ENCODE data around the gene STK26. TPM values are rescaled to one million over a fixed set of nuclear protein-coding genes. Genes with fewer than 3 reads are reported as not detected.
"Not testable (repeated sequence)": the region's sequence is repeated elsewhere in the genome, so short reads cannot be mapped to it uniquely, and the experiment has no call there.

Gene STK26
- total and polyA plus RNA-seq, 4 experiments from 2014 or later: 38.1 to 57.2 (median 45.1) TPM

- Histone ChIP-seq H3K27me3 (ENCODE audit: insufficient read depth, low read length) (no peaks in the 10 kb centered on the region), H3K27ac (ENCODE audit: low read depth, low read length) (no peak overlapping the region), H3K4me1 (ENCODE audit: insufficient read depth, low read length) (no peaks in the 10 kb centered on the region), H3K4me3 (ENCODE audit: low read length in 2 of 2) (no peak overlapping the region), H3K9me3 (ENCODE audit: control insufficient read depth in 1 of 2, low read length in 2 of 2) (no peaks in the 10 kb centered on the region), H3K36me3 (ENCODE audit: insufficient read depth, low read length) (no peaks in the 10 kb centered on the region)
- ChIA-PET POLR2A (ENCODE audit: partially characterized antibody) (no interaction called here), CTCF (ENCODE audit: partially characterized antibody) (interaction anchor here (1.6 kb wide), 1 partner anchor 524 kb away, joined by 6 read pairs; no protein-coding TSS in a partner anchor)
- Mint-ChIP-seq H3K36me3 (no peaks in the 10 kb centered on the region), H3K9me3 (peaks cover 0 to 2% (median 0%) of the 10 kb centered on the region in 8 donors), H3K27me3 (peaks cover 0 to 3% of the 10 kb centered on the region in 2 donors), H3K27ac (no peak overlapping the region), H3K4me3 (no peak overlapping the region), H3K4me1 (peaks cover 0 to 5% (median 2%) of the 10 kb centered on the region in 4 donors)
- DNase-seq: no peak
- intact Hi-C loops (cut with micrococcal nuclease): no loop called here
Observed at GRCh38 chrX:132088864-132089263, 65.8 kb downstream of the STK26 start.

GRCh38 chrX:132090403-132091159, 67.5 kb downstream of the STK26 start:
- H3K27me3 ChIP-seq (ENCODE audit: insufficient read depth, low read length): no peaks in the 10 kb centered on the region
- Mint-ChIP-seq H3K9me3 (no peaks in the 10 kb centered on the region), H3K4me3 (no peak overlapping the region), H3K27me3 (peaks cover 0 to 3% of the 10 kb centered on the region in 2 donors), H3K27ac (no peak overlapping the region), H3K36me3 (no peaks in the 10 kb centered on the region), H3K4me1 (peaks cover 0 to 5% (median 2%) of the 10 kb centered on the region in 4 donors)
- no peaks in the 10 kb centered on the region for H3K36me3 ChIP-seq (ENCODE audit: insufficient read depth, low read length)
- H3K4me1 ChIP-seq (ENCODE audit: insufficient read depth, low read length): no peaks in the 10 kb centered on the region
- CTCF ChIA-PET (ENCODE audit: partially characterized antibody): interaction anchor here (0.7 to 3.2 kb wide), 7 partner anchors 13 to 523 kb away, joined by 3 to 62 read pairs (median 4); partner anchors contain the start of gene RAP2C
- no peak overlapping the region for H3K4me3 ChIP-seq (ENCODE audit: low read length in 2 of 2)
- POLR2A ChIA-PET (ENCODE audit: partially characterized antibody): no interaction called here
- H3K27ac ChIP-seq (ENCODE audit: low read depth, low read length): no peak overlapping the region
- H3K9me3 ChIP-seq (ENCODE audit: control insufficient read depth in 1 of 2, low read length in 2 of 2): no peaks in the 10 kb centered on the region
- intact Hi-C loops (cut with micrococcal nuclease): loop anchor here (5.0 kb wide), 2 partner anchors 202 to 527 kb away; no protein-coding TSS in a partner anchor
- DNase-seq: no peak

- Mint-ChIP-seq H3K36me3 (no peaks in the 10 kb centered on the region), H3K27ac (peak overlapping the region in 1 of 7 donors; percentile 41)
- POLR2A ChIA-PET (ENCODE audit: partially characterized antibody): interaction anchor here (1.2 kb wide), 1 partner anchor 127 kb away, joined by 7 read pairs; the partner anchor contains the start of gene RAP2C
Observed at GRCh38 chrX:132092439-132093065, 69.5 kb downstream of the STK26 start.

GRCh38 chrX:132093239-132093860, 70.2 kb downstream of the STK26 start:
- no peaks in the 10 kb centered on the region for H3K9me3 Mint-ChIP-seq
- no peak overlapping the region for H3K27ac ChIP-seq (ENCODE audit: low read depth, low read length)
- CTCF ChIA-PET (ENCODE audit: partially characterized antibody): interaction anchor here (1.0 to 3.2 kb wide), 5 partner anchors 17 to 133 kb away, joined by 3 to 62 read pairs (median 3); partner anchors contain the start of gene RAP2C
- POLR2A ChIA-PET (ENCODE audit: partially characterized antibody): interaction anchor here (1.2 kb wide), 1 partner anchor 126 kb away, joined by 7 read pairs; the partner anchor contains the start of gene RAP2C
- H3K27me3 ChIP-seq (ENCODE audit: insufficient read depth, low read length): no peaks in the 10 kb centered on the region
- H3K27ac Mint-ChIP-seq: no peak overlapping the region
- no peaks in the 10 kb centered on the region for H3K36me3 Mint-ChIP-seq
- no peaks in the 10 kb centered on the region for H3K36me3 ChIP-seq (ENCODE audit: insufficient read depth, low read length)
- H3K27me3 Mint-ChIP-seq: peaks cover 0 to 3% of the 10 kb centered on the region in 2 donors
- H3K9me3 ChIP-seq (ENCODE audit: control insufficient read depth in 1 of 2, low read length in 2 of 2): no peaks in the 10 kb centered on the region
- H3K4me1 ChIP-seq (ENCODE audit: insufficient read depth, low read length): no peaks in the 10 kb centered on the region
- DNase-seq: no peak
- H3K4me1 Mint-ChIP-seq: peaks cover 0 to 5% (median 2%) of the 10 kb centered on the region in 4 donors
- H3K4me3 Mint-ChIP-seq: no peak overlapping the region
- H3K4me3 ChIP-seq (ENCODE audit: low read length in 2 of 2): no peak overlapping the region
- intact Hi-C loops (cut with micrococcal nuclease): loop anchor here (5.0 kb wide), 2 partner anchors 199 to 524 kb away; no protein-coding TSS in a partner anchor

More at GRCh38 chrX:132092439-132093065, 69.5 kb downstream of the STK26 start:
- CTCF ChIA-PET (ENCODE audit: partially characterized antibody): interaction anchor here (0.7 to 3.2 kb wide), 28 partner anchors 10 to 546 kb away, joined by 3 to 62 read pairs (median 3); partner anchors contain the start of gene RAP2C
- Mint-ChIP-seq H3K4me1 (peaks cover 0 to 5% (median 2%) of the 10 kb centered on the region in 4 donors), H3K27me3 (peaks cover 3% of the 10 kb centered on the region in 2 donors), H3K9me3 (no peaks in the 10 kb centered on the region), H3K4me3 (peak overlapping the region in 1 of 8 donors; percentile 11)
- H3K4me3 ChIP-seq (ENCODE audit: low read length in 2 of 2): no peak overlapping the region
- H3K36me3 ChIP-seq (ENCODE audit: insufficient read depth, low read length): no peaks in the 10 kb centered on the region
- no peaks in the 10 kb centered on the region for H3K27me3 ChIP-seq (ENCODE audit: insufficient read depth, low read length)
- intact Hi-C loops (cut with micrococcal nuclease): loop anchor here (1.0 to 5.0 kb wide), 4 partner anchors 127 to 539 kb away; partner anchors contain the start of gene RAP2C
- peak; percentile 39 to 50 (median 42) for DNase-seq
- no peaks in the 10 kb centered on the region for H3K9me3 ChIP-seq (ENCODE audit: control insufficient read depth in 1 of 2, low read length in 2 of 2)
- no peaks in the 10 kb centered on the region for H3K4me1 ChIP-seq (ENCODE audit: insufficient read depth, low read length)
- H3K27ac ChIP-seq (ENCODE audit: low read depth, low read length): no peak overlapping the region

- H3K27ac Mint-ChIP-seq: peak overlapping the region in 1 of 7 donors; percentile 33
- no peaks in the 10 kb centered on the region for H3K27me3 ChIP-seq (ENCODE audit: insufficient read depth, low read length)
- DNase-seq: no peak
- peaks cover 0 to 5% (median 2%) of the 10 kb centered on the region in 4 donors for H3K4me1 Mint-ChIP-seq
- H3K4me3 Mint-ChIP-seq: no peak overlapping the region
- POLR2A ChIA-PET (ENCODE audit: partially characterized antibody): no interaction called here
- H3K36me3 ChIP-seq (ENCODE audit: insufficient read depth, low read length): no peaks in the 10 kb centered on the region
- H3K27ac ChIP-seq (ENCODE audit: low read depth, low read length): no peak overlapping the region
- CTCF ChIA-PET (ENCODE audit: partially characterized antibody): no interaction called here
- H3K4me1 ChIP-seq (ENCODE audit: insufficient read depth, low read length): no peaks in the 10 kb centered on the region
- no peaks in the 10 kb centered on the region for H3K36me3 Mint-ChIP-seq
- peaks cover 0 to 3% of the 10 kb centered on the region in 2 donors for H3K27me3 Mint-ChIP-seq
- H3K9me3 ChIP-seq (ENCODE audit: control insufficient read depth in 1 of 2, low read length in 2 of 2): no peaks in the 10 kb centered on the region
- no peaks in the 10 kb centered on the region for H3K9me3 Mint-ChIP-seq
- intact Hi-C loops (cut with micrococcal nuclease): loop anchor here (5.0 kb wide), 2 partner anchors 198 to 523 kb away; no protein-coding TSS in a partner anchor
- no peak overlapping the region for H3K4me3 ChIP-seq (ENCODE audit: low read length in 2 of 2)
Observed at GRCh38 chrX:132094164-132094563, 71.1 kb downstream of the STK26 start.

GRCh38 chrX:132098704-132099103, 75.6 kb downstream of the STK26 start:
- H3K4me3 ChIP-seq (ENCODE audit: low read length in 2 of 2); DNase-seq; intact Hi-C loops (cut with micrococcal nuclease); H3K36me3 Mint-ChIP-seq; H3K9me3 ChIP-seq (ENCODE audit: control insufficient read depth in 1 of 2, low read length in 2 of 2); H3K4me3 Mint-ChIP-seq; CTCF ChIA-PET (ENCODE audit: partially characterized antibody); POLR2A ChIA-PET (ENCODE audit: partially characterized antibody); H3K27me3 Mint-ChIP-seq; H3K27ac Mint-ChIP-seq; H3K27ac ChIP-seq (ENCODE audit: low read depth, low read length); H3K4me1 ChIP-seq (ENCODE audit: insufficient read depth, low read length); H3K27me3 ChIP-seq (ENCODE audit: insufficient read depth, low read length); H3K36me3 ChIP-seq (ENCODE audit: insufficient read depth, low read length); H3K4me1 Mint-ChIP-seq; H3K9me3 Mint-ChIP-seq: not testable (repeated sequence)
